Effector CD8-positive, alpha-beta T cell (primary cell): ENCODE measurements around the gene HSPB9.

Experiments used
- DNase-seq: peaks from one replicate; lab custom pipeline; 2025; lab: John Stamatoyannopoulos, UW

Gene HSPB9

GRCh38 chr17:42101513-42102292 lies 20.9 kb upstream of the HSPB9 start:
- peak; percentile 59 for DNase-seq

GRCh38 chr17:42103221-42103954 lies 19.2 kb upstream of the HSPB9 start:
- no peak for DNase-seq

- no peak for DNase-seq
Measured at GRCh38 chr17:42104264-42104663, 18.3 kb upstream of the HSPB9 start.

- no peak for DNase-seq
Measured at GRCh38 chr17:42106009-42106408, 16.6 kb upstream of the HSPB9 start.

- DNase-seq: no peak
Measured at GRCh38 chr17:42107124-42107523, 15.5 kb upstream of the HSPB9 start.

GRCh38 chr17:42107597-42108576 lies 14.7 kb upstream of the HSPB9 start:
- DNase-seq: peak; percentile 91

- DNase-seq: no peak
Measured at GRCh38 chr17:42109086-42109485, 13.5 kb upstream of the HSPB9 start.

GRCh38 chr17:42110301-42111264 lies 12.0 kb upstream of the HSPB9 start:
- no peak for DNase-seq

- DNase-seq: no peak
Measured at GRCh38 chr17:42111265-42111636, 11.4 kb upstream of the HSPB9 start.

- DNase-seq: no peak
Measured at GRCh38 chr17:42111871-42112551, 10.6 kb upstream of the HSPB9 start.

- peak; percentile 59 for DNase-seq
Measured at GRCh38 chr17:42112552-42113176, 9.9 kb upstream of the HSPB9 start, which contains the start of gene DHX58. Gene DHX58, minus strand, starts transcription at chr17:42112714. Its CDS starts 822 bp downstream, at chr17:42111892.

GRCh38 chr17:42113293-42114069 lies 9.1 kb upstream of the HSPB9 start:
- DNase-seq: no peak

- DNase-seq: no peak
Measured at GRCh38 chr17:42114118-42114517, 8.5 kb upstream of the HSPB9 start.

GRCh38 chr17:42116705-42117396 lies 5.8 kb upstream of the HSPB9 start:
- peak; percentile 74 for DNase-seq

GRCh38 chr17:42117397-42118125 lies 5.0 kb upstream of the HSPB9 start:
- DNase-seq: no peak

GRCh38 chr17:42118126-42118510 lies 4.5 kb upstream of the HSPB9 start:
- no peak for DNase-seq

- DNase-seq: no peak
Measured at GRCh38 chr17:42118545-42118944, 4.1 kb upstream of the HSPB9 start.

GRCh38 chr17:42119301-42119700 lies 3.3 kb upstream of the HSPB9 start:
- no peak for DNase-seq
